Caco-2 (cell line): Measurements from ENCODE around the gene MYOD1. TPM values are rescaled to one million over a fixed set of nuclear protein-coding genes. Genes with fewer than 3 reads are reported as not detected.
A peak's percentile ranks its signal among the peaks of the same experiment; 100 is the strongest.

ENCODE experiments used
- BruUV-seq: library from RNA; stranded (reverse); fragments of 400-500 nt; replicated peaks from 2 replicates; lab custom pipeline; 2021; lab: Mats Ljungman, UMichigan
- CTCF ChIA-PET: fragments of 300-600 bp; sonication (Branson Sonifier 250); formaldehyde crosslinking; loops from one replicate; lab custom pipeline; 2022; ENCODE audit warnings: antibody characterized with exemption; lab: Charles Lee
- POLR2A ChIA-PET: fragments of 300-600 bp; sonication (Branson Sonifier 250); formaldehyde crosslinking; loops from one replicate; lab custom pipeline; 2022; ENCODE audit warnings: antibody characterized with exemption; lab: Charles Lee
- DNase-seq, 2 experiments: peaks; one replicate each; pipeline versions ENCODE4 v3.0.0 to v3.0.0-alpha.2; 2020 to 2022
- H3K27me3 ChIP-seq: replicated peaks from 2 replicates; pipeline ENCODE4 v1.6.0; 2011; ENCODE audit warnings: low read length; ENCODE audit not compliant: control insufficient read depth, insufficient read depth
- H3K36me3 ChIP-seq: 2 replicates; pipeline ENCODE4 v1.5.1; 2011; ENCODE audit warnings: low read length; ENCODE audit not compliant: control insufficient read depth, insufficient read depth
- H3K4me1 ChIP-seq: fragments of 250-450 bp; sonication (Bioruptor Pico); 2 replicates; pipeline ENCODE4 v1.5.1; 2020; ENCODE audit warnings: mild to moderate bottlenecking
- H3K4me3 ChIP-seq: 2 replicates; pipeline ENCODE4 v1.5.1; 2011; ENCODE audit warnings: low read depth, mild to moderate bottlenecking, control low read depth, low read length
- H3K9me3 ChIP-seq: fragments of 250-450 bp; sonication (Bioruptor Pico); 2 replicates; pipeline ENCODE4 v1.5.1; 2020; ENCODE audit warnings: mild to moderate bottlenecking, moderate library complexity
- H3K27ac Mint-ChIP-seq: one replicate; pipeline ENCODE4 v1.8.0; 2022; ENCODE audit warnings: mixed read lengths; ENCODE audit not compliant: unreplicated experiment
- H3K27me3 Mint-ChIP-seq: one replicate; pipeline ENCODE4 v1.8.0; 2022; ENCODE audit warnings: mixed read lengths; ENCODE audit not compliant: insufficient read depth, unreplicated experiment
- H3K36me3 Mint-ChIP-seq: one replicate; pipeline ENCODE4 v1.8.0; 2022; ENCODE audit warnings: mild to moderate bottlenecking, mixed read lengths; ENCODE audit not compliant: insufficient read depth, unreplicated experiment
- H3K4me1 Mint-ChIP-seq: one replicate; pipeline ENCODE4 v1.8.0; 2022; ENCODE audit warnings: low read depth, mixed read lengths; ENCODE audit not compliant: unreplicated experiment
- H3K4me3 Mint-ChIP-seq: one replicate; pipeline ENCODE4 v1.8.0; 2022; ENCODE audit warnings: mild to moderate bottlenecking, moderate library complexity, mixed read lengths; ENCODE audit not compliant: unreplicated experiment
- H3K9me3 Mint-ChIP-seq: one replicate; pipeline ENCODE4 v1.8.0; 2022; ENCODE audit warnings: mixed read lengths; ENCODE audit not compliant: unreplicated experiment
- CTCF ChIP-seq, 2 experiments: fragments of 200-600 bp in 1 of 2; IDR thresholded peaks; 1 replicate in 1 of 2; 2 replicates in 1 of 2; pipeline versions ENCODE4 v1.5.1 to v1.8.0; 2011 to 2022; ENCODE audit warnings: antibody characterized with exemption in 1 of 2, control low read depth in 1 of 2, inconsistent platforms in 1 of 2, low read depth in 1 of 2, low read length in 1 of 2, mild to moderate bottlenecking in 1 of 2, moderate library complexity in 1 of 2; ENCODE audit not compliant: insufficient read depth in 1 of 2, severe bottlenecking in 1 of 2, unreplicated experiment in 1 of 2
- intact Hi-C: fragments of 100-400 bp; cut with micrococcal nuclease; formaldehyde crosslinking; loops from one replicate; pipeline ENCODE4 v1.10.0; 2022; ENCODE audit not compliant: unreplicated experiment
- total RNA-seq: library from RNA; stranded (reverse); gene quantifications from 2 replicates; pipeline ENCODE4 v1.2.3, GENCODE V29; 2022

MYOD1 gene
- total RNA-seq, 1 experiment from 2014 or later: not detected

- H3K4me3 Mint-ChIP-seq: no peak overlapping the region
- no peaks in the 10 kb centered on the region for H3K9me3 Mint-ChIP-seq
- no peak overlapping the region for H3K4me3 ChIP-seq
- H3K36me3 ChIP-seq: no peaks in the 10 kb centered on the region
- POLR2A ChIA-PET: no interaction called here
- no peaks in the 10 kb centered on the region for H3K36me3 Mint-ChIP-seq
- no peak for TF ChIP-seq CTCF (IDR thresholded peaks at IDR 0.05; ENCODE audit: insufficient read depth in 1 of 2, low read depth in 1 of 2, low read length in 1 of 2, severe bottlenecking in 1 of 2, unreplicated experiment in 1 of 2)
- no TSS peak for BruUV-seq
- H3K27ac Mint-ChIP-seq: no peak overlapping the region
- CTCF ChIA-PET: no interaction called here
- no peaks in the 10 kb centered on the region for H3K4me1 ChIP-seq
- no peaks in the 10 kb centered on the region for H3K4me1 Mint-ChIP-seq
- H3K27me3 ChIP-seq: no peaks in the 10 kb centered on the region; the same call in none of the 2 replicates
- intact Hi-C loops: no loop called here
- no peak for DNase-seq
- H3K27me3 Mint-ChIP-seq: peaks cover 8% of the 10 kb centered on the region
- no peaks in the 10 kb centered on the region for H3K9me3 ChIP-seq
Observed at GRCh38 chr11:17720796-17721171, 1.4 kb downstream of the MYOD1 start.

- intact Hi-C loops: no loop called here
- H3K36me3 Mint-ChIP-seq: no peaks in the 10 kb centered on the region
- no peaks in the 10 kb centered on the region for H3K36me3 ChIP-seq
- no peak for TF ChIP-seq CTCF (IDR thresholded peaks at IDR 0.05; ENCODE audit: insufficient read depth in 1 of 2, low read depth in 1 of 2, low read length in 1 of 2, severe bottlenecking in 1 of 2, unreplicated experiment in 1 of 2)
- H3K9me3 ChIP-seq: no peaks in the 10 kb centered on the region
- H3K9me3 Mint-ChIP-seq: no peaks in the 10 kb centered on the region
- H3K4me1 Mint-ChIP-seq: no peaks in the 10 kb centered on the region
- no TSS peak for BruUV-seq
- no peak for DNase-seq
- no peaks in the 10 kb centered on the region; the same call in none of the 2 replicates for H3K27me3 ChIP-seq
- no peaks in the 10 kb centered on the region for H3K4me1 ChIP-seq
- ChIA-PET POLR2A (no interaction called here), CTCF (no interaction called here)
- H3K4me3 Mint-ChIP-seq: no peak overlapping the region
- no peak overlapping the region for H3K4me3 ChIP-seq
- no peak overlapping the region for H3K27ac Mint-ChIP-seq
- H3K27me3 Mint-ChIP-seq: peaks cover 10% of the 10 kb centered on the region
Observed at GRCh38 chr11:17721242-17721999, 2.0 kb downstream of the MYOD1 start.

- Histone ChIP-seq H3K9me3 (no peaks in the 10 kb centered on the region), H3K4me1 (no peaks in the 10 kb centered on the region), H3K27me3 (no peaks in the 10 kb centered on the region; the same call in none of the 2 replicates), H3K36me3 (no peaks in the 10 kb centered on the region), H3K4me3 (no peak overlapping the region)
- H3K4me3 Mint-ChIP-seq: no peak overlapping the region
- H3K4me1 Mint-ChIP-seq: no peaks in the 10 kb centered on the region
- BruUV-seq: no TSS peak
- H3K27me3 Mint-ChIP-seq: peaks cover 11% of the 10 kb centered on the region
- no peak overlapping the region for H3K27ac Mint-ChIP-seq
- intact Hi-C loops: no loop called here
- CTCF ChIA-PET: interaction anchor here (0.6 kb wide), 1 partner anchor 10 kb away, joined by 3 read pairs; no protein-coding TSS in a partner anchor
- peak in 1 of 2 experiments; percentile 14 for TF ChIP-seq CTCF (IDR thresholded peaks at IDR 0.05; ENCODE audit: insufficient read depth in 1 of 2, low read depth in 1 of 2, low read length in 1 of 2, severe bottlenecking in 1 of 2, unreplicated experiment in 1 of 2)
- POLR2A ChIA-PET: no interaction called here
- H3K9me3 Mint-ChIP-seq: no peaks in the 10 kb centered on the region
- no peaks in the 10 kb centered on the region for H3K36me3 Mint-ChIP-seq
- DNase-seq: no peak
Observed at GRCh38 chr11:17722000-17722643, 2.8 kb downstream of the MYOD1 start.
